ENCODE results near the gene DAGLB. TPM values are rescaled to one million over a fixed set of nuclear protein-coding genes. Genes with fewer than 3 reads are reported as not detected.

DAGLB gene
- total RNA-seq, 2 experiments from 2014 or later = 9.8 to 15.2 TPM

DNA sequence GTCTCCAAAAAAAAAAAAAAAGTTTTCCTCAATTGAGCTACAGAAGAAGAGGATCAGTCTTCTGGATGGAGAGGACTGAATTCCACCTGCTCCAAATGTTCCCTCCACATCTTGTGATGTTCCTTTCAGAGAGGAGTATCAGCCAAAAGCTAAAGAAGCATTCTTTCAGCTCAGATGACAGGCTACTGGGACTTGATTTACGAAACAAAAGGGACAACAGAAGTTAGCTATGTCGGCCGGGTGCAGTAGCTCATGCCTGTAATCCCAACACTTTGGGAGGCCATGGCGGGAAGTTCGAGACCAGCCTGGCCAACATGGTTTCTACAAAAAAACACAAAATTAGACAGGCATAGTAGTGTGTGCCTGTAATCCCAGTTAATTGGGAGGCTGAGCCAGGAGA lies 7.4 kb downstream of the DAGLB start:
- no peak for ATAC-seq
- Mint-ChIP-seq H3K4me1 (peaks cover 72% of the 10 kb centered on the region), H3K27ac (no peak overlapping the region)

DNA sequence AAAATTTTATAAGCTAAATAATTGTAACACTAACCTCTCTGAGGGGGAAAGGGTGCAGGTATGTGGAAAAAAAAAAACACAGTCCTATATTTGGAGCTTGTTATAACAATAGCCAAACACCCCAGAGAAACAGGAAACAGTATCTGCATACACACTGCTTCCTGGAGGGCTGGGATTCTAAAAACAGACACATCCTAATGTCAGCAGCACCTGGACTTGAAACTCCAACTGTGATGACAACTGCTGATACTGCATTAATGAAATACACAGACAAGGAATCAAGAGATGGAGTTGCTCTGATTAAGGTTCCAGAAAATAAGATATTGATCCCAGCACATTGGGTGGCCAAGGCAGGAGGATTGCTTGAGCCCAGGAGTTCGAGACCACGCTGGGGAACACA lies 9.3 kb downstream of the DAGLB start:
- ChIA-PET POLR2A (no interaction called here), CTCF (interaction anchor here (0.9 to 3.0 kb wide), 5 partner anchors 9 to 162 kb away, joined by 3 to 10 read pairs (median 4); partner anchors contain the start of gene DAGLB)
- Mint-ChIP-seq H3K27me3 (no peaks in the 10 kb centered on the region), H3K27ac (peak overlapping the region; percentile 52), H3K4me3 (no peak overlapping the region), H3K9me3 (ENCODE audit: low read depth) (no peaks in the 10 kb centered on the region), H3K36me3 (ENCODE audit: low read depth) (peaks cover 28% of the 10 kb centered on the region), H3K4me1 (peaks cover 54% of the 10 kb centered on the region)
- DNase-seq = no peak
- intact Hi-C loops (cut with DNase I, micrococcal nuclease) = loop anchor here in 1 of 2 experiments (5.0 kb wide), 1 partner anchor 166 kb away; the partner anchor contains the start of gene CYTH3
- no peak for ATAC-seq

More for the DNA sequence above, 7.4 kb downstream of the DAGLB start:
- ChIA-PET POLR2A (interaction anchor here (0.6 kb wide), 1 partner anchor 10 kb away, joined by 5 read pairs; no protein-coding TSS in a partner anchor), CTCF (interaction anchor here (0.6 to 1.2 kb wide), 2 partner anchors 21 to 753 kb away, joined by 3 read pairs; no protein-coding TSS in a partner anchor)
- Mint-ChIP-seq H3K9me3 (ENCODE audit: low read depth) (no peaks in the 10 kb centered on the region), H3K27me3 (no peaks in the 10 kb centered on the region), H3K4me3 (no peak overlapping the region), H3K36me3 (ENCODE audit: low read depth) (peaks cover 36% of the 10 kb centered on the region)
- DNase-seq = no peak
- intact Hi-C loops (cut with DNase I, micrococcal nuclease) = no loop called here

DNA sequence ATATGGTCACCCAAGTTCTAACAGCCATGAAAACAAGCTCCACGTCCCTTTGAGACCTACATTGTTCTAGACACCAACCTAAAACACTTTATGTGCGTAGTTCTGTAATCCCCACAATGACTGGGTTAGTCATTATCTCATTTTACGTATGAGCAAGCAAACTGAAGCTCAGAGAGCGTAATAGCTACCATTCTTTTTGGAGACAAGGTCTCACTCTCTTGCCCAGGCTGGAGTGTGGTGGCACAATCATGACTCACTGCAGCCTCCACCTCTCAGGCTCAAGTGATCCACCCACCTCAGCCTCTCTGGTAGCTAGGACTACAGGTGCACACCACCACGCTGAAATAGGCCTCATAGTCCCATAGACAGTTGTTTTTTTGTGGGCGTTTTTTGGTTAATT lies 10.5 kb downstream of the DAGLB start:
- H3K27ac Mint-ChIP-seq = no peak overlapping the region
- peaks cover 47% of the 10 kb centered on the region for H3K4me1 Mint-ChIP-seq
- no peaks in the 10 kb centered on the region for H3K9me3 Mint-ChIP-seq (ENCODE audit: low read depth)
- intact Hi-C loops (cut with DNase I, micrococcal nuclease) = loop anchor here in 1 of 2 experiments (5.0 kb wide), 1 partner anchor 165 kb away; the partner anchor contains the start of gene CYTH3
- peaks cover 23% of the 10 kb centered on the region for H3K36me3 Mint-ChIP-seq (ENCODE audit: low read depth)
- H3K27me3 Mint-ChIP-seq = no peaks in the 10 kb centered on the region
- ChIA-PET POLR2A (interaction anchor here (1.1 kb wide), 1 partner anchor 11 kb away, joined by 5 read pairs; the partner anchor contains the start of gene DAGLB), CTCF (interaction anchor here (0.6 to 3.0 kb wide), 10 partner anchors 8 to 412 kb away, joined by 3 to 12 read pairs (median 4); partner anchors contain the start of gene DAGLB)
- no peak overlapping the region for H3K4me3 Mint-ChIP-seq
- ATAC-seq (peak; percentile 71), DNase-seq (peak; percentile 67)

DNA sequence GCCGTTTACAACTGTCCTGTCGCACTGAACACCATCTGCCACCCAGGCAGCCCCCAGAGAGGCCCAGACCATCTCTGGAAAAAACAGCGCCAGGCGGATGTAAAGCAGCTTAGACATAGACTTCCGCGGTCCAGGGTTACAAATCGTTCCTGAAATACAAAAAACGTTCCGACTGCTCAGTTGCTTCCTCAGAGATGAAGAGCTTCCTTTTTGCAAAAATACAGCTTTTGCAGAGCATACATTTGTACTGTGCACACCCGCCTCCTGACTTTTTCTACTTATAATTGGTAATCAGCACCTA lies 11.4 kb downstream of the DAGLB start:
- DNase-seq (peak; percentile 65), ATAC-seq (peak; percentile 37)
- intact Hi-C loops (cut with DNase I, micrococcal nuclease) = loop anchor here in 1 of 2 experiments (1.0 to 5.0 kb wide), 2 partner anchors 11 to 164 kb away; partner anchors contain the start of genes CYTH3 and DAGLB
- H3K36me3 Mint-ChIP-seq (ENCODE audit: low read depth) = peaks cover 16% of the 10 kb centered on the region
- ChIA-PET POLR2A (interaction anchor here (0.6 to 1.1 kb wide), 2 partner anchors 11 to 1039 kb away, joined by 4 to 5 read pairs; partner anchors contain the start of gene DAGLB), CTCF (interaction anchor here (0.7 to 3.0 kb wide), 6 partner anchors 9 to 580 kb away, joined by 3 to 12 read pairs (median 3); partner anchors contain the start of gene DAGLB)
- peak overlapping the region; percentile 52 for H3K4me3 Mint-ChIP-seq
- H3K27ac Mint-ChIP-seq = peak overlapping the region; percentile 80
- H3K9me3 Mint-ChIP-seq (ENCODE audit: low read depth) = no peaks in the 10 kb centered on the region
- no peaks in the 10 kb centered on the region for H3K27me3 Mint-ChIP-seq
- peaks cover 39% of the 10 kb centered on the region for H3K4me1 Mint-ChIP-seq

DNA sequence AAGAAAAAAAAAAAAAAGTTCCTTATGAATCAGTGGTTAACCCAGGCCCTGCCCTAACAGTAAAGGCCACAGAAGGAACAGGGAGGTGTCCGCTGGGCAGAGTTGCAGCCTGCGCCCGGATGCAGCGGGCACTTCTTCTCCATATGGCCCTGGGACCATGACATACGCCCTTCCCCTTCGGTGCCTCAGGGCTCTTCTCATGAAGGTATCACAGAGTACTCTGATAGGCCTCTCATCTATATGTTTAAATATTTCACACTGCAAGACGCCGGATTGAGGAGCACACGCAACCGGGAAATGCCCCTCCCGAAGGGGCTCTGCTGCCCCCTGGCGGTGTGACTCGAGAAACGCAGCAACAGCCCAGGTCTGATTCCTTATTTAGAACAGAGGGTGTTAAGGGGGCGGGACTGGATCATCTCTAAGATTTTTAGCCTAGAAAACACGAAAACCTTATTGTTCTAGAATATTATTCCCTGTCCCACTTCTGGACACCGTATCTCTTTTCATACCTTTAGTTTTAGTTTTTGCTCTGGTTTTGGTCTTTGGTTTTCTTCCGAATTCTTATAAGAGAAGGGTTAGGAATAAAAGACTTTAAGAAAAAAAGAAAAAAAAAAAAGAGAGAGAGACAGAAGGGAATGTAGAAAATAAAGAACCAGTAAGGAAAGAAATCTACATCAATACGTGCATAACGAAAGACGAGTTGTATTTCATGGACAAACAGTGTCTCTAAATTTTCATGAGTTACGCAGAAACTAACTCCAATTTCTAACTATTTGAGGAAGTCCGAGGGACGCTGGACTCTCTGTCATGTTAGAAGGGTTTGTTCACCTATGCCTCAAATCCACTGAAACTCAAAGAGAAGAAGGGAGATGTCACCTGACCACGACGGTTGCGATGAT lies 12.0 kb downstream of the DAGLB start:
- peak overlapping the region; percentile 80 for H3K27ac Mint-ChIP-seq
- H3K9me3 Mint-ChIP-seq (ENCODE audit: low read depth) = no peaks in the 10 kb centered on the region
- H3K4me1 Mint-ChIP-seq = peaks cover 39% of the 10 kb centered on the region
- DNase-seq (peak; percentile 94), ATAC-seq (peak; percentile 85)
- peaks cover 18% of the 10 kb centered on the region for H3K36me3 Mint-ChIP-seq (ENCODE audit: low read depth)
- POLR2A ChIA-PET = interaction anchor here (0.6 kb wide), 2 partner anchors 10 to 1038 kb away, joined by 4 read pairs; no protein-coding TSS in a partner anchor
- intact Hi-C loops (cut with DNase I, micrococcal nuclease) = loop anchor here in 1 of 2 experiments (1.0 to 5.0 kb wide), 3 partner anchors 12 to 427 kb away; partner anchors contain the start of genes AIMP2, CYTH3, DAGLB and PMS2
- H3K27me3 Mint-ChIP-seq = no peaks in the 10 kb centered on the region
- H3K4me3 Mint-ChIP-seq = peak overlapping the region; percentile 52
- CTCF ChIA-PET = interaction anchor here (0.7 to 3.0 kb wide), 5 partner anchors 10 to 140 kb away, joined by 3 to 12 read pairs (median 4); partner anchors contain the start of gene DAGLB

DNA sequence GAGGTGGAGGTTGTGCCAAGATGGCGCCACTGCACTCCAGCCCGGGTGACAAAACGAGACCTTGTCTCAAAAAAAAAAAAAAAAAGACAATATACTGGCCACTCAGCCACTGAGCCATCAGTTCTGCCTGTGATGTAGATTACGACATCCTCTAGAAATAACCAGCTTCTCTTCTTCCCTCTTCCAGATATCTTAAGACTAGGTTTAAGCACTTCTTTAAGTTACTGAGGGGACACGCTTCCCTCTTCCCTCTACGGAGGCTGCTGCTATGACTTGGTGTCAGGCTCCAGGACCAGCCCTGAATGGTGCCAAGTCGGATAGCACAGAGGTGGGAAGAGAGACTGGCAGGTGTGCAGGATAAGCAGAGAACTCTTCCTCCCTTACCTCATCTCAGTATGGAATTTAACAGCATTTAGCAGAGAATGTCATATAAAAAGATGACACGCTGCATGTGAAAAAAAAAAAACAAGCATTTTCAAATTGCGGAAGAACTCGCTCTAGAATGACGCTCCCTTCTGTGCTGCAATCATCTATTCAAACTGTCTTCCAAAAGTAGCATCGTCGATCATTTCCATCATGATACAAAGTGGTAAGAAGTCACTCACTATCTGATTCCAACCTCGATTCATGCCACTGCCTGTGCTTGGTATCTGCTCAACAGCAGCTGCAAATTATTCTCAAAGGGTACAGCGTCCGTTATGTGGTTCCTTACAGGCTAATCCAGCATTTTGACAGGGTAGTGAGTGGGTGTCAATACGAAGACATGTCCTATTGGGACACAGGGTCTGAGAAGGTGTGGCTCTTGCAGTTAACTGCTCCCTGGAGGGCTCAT lies 13.8 kb downstream of the DAGLB start:
- Mint-ChIP-seq H3K27ac (no peak overlapping the region), H3K4me3 (no peak overlapping the region), H3K4me1 (peaks cover 33% of the 10 kb centered on the region), H3K9me3 (ENCODE audit: low read depth) (no peaks in the 10 kb centered on the region), H3K27me3 (no peaks in the 10 kb centered on the region), H3K36me3 (ENCODE audit: low read depth) (peaks cover 19% of the 10 kb centered on the region)
- CTCF ChIA-PET = interaction anchor here (0.9 to 1.1 kb wide), 3 partner anchors 10 to 19 kb away, joined by 3 read pairs; no protein-coding TSS in a partner anchor
- POLR2A ChIA-PET = no interaction called here
- intact Hi-C loops (cut with DNase I, micrococcal nuclease) = loop anchor here in 1 of 2 experiments (2.0 kb wide), 1 partner anchor 425 kb away; the partner anchor contains the start of genes AIMP2 and PMS2
- ATAC-seq (no peak), DNase-seq (no peak)

DNA sequence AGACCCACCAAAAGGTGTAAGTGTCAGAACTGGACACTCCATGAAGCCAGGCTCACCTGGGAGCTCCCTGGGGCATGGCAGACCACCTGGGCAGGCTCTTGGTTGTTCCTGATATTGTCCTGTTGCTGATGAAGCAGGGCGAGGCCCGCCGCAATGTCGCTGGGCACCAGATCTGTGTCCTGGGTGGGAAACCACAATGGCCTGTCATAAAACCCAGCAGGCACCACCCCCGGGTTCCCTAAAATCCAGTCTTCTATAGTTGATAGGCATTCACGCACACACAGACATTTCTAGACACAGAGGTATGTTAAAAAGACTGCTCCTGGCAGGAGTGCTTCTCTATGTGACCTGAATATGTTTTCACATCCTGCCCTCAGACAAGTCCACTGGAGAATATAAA lies 15.0 kb downstream of the DAGLB start:
- no peaks in the 10 kb centered on the region for H3K9me3 Mint-ChIP-seq (ENCODE audit: low read depth)
- H3K36me3 Mint-ChIP-seq (ENCODE audit: low read depth) = peaks cover 19% of the 10 kb centered on the region
- no peak for ATAC-seq
- ChIA-PET POLR2A (no interaction called here), CTCF (interaction anchor here (0.6 to 0.9 kb wide), 2 partner anchors 12 to 83 kb away, joined by 3 read pairs; no protein-coding TSS in a partner anchor)
- H3K27me3 Mint-ChIP-seq = no peaks in the 10 kb centered on the region
- DNase-seq = no peak
- peaks cover 23% of the 10 kb centered on the region for H3K4me1 Mint-ChIP-seq
- no peak overlapping the region for H3K27ac Mint-ChIP-seq
- no peak overlapping the region for H3K4me3 Mint-ChIP-seq
- intact Hi-C loops (cut with DNase I, micrococcal nuclease) = no loop called here

DNA sequence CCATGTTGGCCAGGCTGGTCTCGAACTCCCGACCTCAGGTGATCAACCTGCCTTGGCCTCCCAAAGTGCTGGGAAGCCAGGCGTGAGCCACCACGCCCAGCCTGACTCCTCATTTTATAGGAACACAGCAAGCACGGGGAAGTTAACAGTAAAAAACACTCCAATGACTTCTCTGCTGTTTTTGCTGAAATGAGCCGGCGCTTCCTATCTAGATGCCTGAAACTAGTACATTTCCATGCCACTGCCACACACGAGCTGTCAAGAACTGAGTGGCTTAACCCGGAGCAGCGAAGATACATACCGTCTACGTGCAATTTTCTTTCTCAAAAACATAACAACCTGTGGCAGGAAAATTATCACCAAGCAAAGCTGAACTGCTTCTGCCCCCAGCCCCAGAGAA lies 16.8 kb downstream of the DAGLB start:
- H3K27ac Mint-ChIP-seq = peak overlapping the region; percentile 6
- intact Hi-C loops (cut with DNase I, micrococcal nuclease) = no loop called here
- H3K27me3 Mint-ChIP-seq = no peaks in the 10 kb centered on the region
- POLR2A ChIA-PET = no interaction called here
- DNase-seq (no peak), ATAC-seq (no peak)
- H3K4me3 Mint-ChIP-seq = no peak overlapping the region
- no peaks in the 10 kb centered on the region for H3K9me3 Mint-ChIP-seq (ENCODE audit: low read depth)
- CTCF ChIA-PET = interaction anchor here (1.3 kb wide), 1 partner anchor 32 kb away, joined by 3 read pairs; no protein-coding TSS in a partner anchor
- peaks cover 23% of the 10 kb centered on the region for H3K36me3 Mint-ChIP-seq (ENCODE audit: low read depth)
- H3K4me1 Mint-ChIP-seq = peaks cover 7% of the 10 kb centered on the region

DNA sequence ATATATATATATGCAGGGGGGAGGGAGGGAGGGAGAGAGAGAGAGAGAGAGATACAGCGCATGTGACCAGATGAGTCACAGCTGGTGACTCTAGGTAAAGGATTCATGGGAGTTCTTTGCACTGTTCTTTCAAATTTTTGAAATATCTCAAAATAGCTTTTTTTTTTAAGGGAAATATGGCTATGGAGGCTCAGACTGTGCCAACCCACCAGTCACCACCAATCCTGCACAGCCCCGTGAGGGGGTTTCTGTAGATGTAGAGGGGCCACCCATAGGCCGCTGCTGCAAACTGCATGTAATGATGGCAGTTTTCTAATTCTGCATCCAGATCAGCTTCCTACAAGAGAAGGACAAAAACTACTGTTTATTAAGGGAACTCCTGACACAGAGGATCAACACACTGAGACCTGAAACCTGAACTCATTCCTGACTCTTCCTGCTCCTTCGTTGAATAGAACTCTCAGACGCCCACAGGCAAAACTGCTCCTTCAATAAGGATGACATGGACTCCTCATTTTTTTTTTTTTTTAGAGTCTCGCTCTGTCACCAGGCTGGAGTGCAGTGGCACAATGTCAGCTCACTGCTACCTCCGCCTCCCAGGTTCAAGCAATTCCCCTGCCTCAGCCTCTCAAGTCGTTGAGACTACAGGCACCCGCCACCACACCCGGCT lies 17.3 kb downstream of the DAGLB start:
- ATAC-seq (peak; percentile 84), DNase-seq (peak; percentile 30)
- POLR2A ChIA-PET = interaction anchor here (0.5 to 0.6 kb wide), 2 partner anchors 10 to 45 kb away, joined by 3 to 5 read pairs; no protein-coding TSS in a partner anchor
- H3K4me1 Mint-ChIP-seq = peaks cover 1% of the 10 kb centered on the region
- H3K27ac Mint-ChIP-seq = no peak overlapping the region
- H3K9me3 Mint-ChIP-seq (ENCODE audit: low read depth) = no peaks in the 10 kb centered on the region
- intact Hi-C loops (cut with DNase I, micrococcal nuclease) = no loop called here
- no peak overlapping the region for H3K4me3 Mint-ChIP-seq
- no peaks in the 10 kb centered on the region for H3K27me3 Mint-ChIP-seq
- CTCF ChIA-PET = interaction anchor here (1.3 kb wide), 1 partner anchor 31 kb away, joined by 3 read pairs; no protein-coding TSS in a partner anchor
- H3K36me3 Mint-ChIP-seq (ENCODE audit: low read depth) = peaks cover 26% of the 10 kb centered on the region

DNA sequence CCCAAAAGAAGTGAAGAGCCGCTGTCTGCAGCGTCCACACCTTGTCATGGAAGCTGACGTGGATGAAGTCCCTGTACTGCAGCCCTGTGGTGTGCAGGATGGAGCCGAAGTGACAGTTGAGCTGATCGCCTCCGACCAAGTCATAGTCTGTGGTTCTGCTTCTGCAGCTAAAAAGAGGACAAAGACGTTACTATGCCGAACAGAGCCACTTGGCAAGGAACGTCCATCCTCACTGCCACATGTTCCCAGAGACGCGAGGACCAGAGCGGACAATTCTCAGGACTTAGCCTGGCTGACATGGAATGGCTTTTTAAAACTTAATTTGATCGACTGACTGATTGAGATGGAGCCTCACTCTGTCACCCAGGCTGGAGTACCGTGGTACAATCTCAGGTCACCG lies 21.8 kb downstream of the DAGLB start:
- intact Hi-C loops (cut with DNase I, micrococcal nuclease) = no loop called here

More for the DNA sequence above, 21.8 kb downstream of the DAGLB start:
- no peak for DNase-seq
- ChIA-PET CTCF (no interaction called here), POLR2A (no interaction called here)
- Mint-ChIP-seq H3K27me3 (no peaks in the 10 kb centered on the region), H3K4me3 (no peak overlapping the region), H3K9me3 (ENCODE audit: low read depth) (no peaks in the 10 kb centered on the region), H3K36me3 (ENCODE audit: low read depth) (peaks cover 37% of the 10 kb centered on the region), H3K4me1 (peaks cover 13% of the 10 kb centered on the region), H3K27ac (no peak overlapping the region)
- ATAC-seq = no peak
